ENCODE data around the gene LACTB.

GRCh38 chr15:63091679-63092446 is 29.8 kb upstream of the LACTB start:
- no peak for TF ChIP-seq POLR2A (IDR thresholded peaks at IDR 0.05)
- no peak for TF ChIP-seq CTCF (IDR thresholded peaks at IDR 0.05)
